HG03432 (cell line): ENCODE data around the gene RAB35.

ENCODE experiments used
- ATAC-seq: cut with Tn5 transposase; IDR thresholded peaks from one replicate; pipeline ENCODE4 v1.9.1; 2021; ENCODE audit warnings: mild to moderate bottlenecking, moderate library complexity; ENCODE audit not compliant: unreplicated experiment

Gene RAB35

DNA sequence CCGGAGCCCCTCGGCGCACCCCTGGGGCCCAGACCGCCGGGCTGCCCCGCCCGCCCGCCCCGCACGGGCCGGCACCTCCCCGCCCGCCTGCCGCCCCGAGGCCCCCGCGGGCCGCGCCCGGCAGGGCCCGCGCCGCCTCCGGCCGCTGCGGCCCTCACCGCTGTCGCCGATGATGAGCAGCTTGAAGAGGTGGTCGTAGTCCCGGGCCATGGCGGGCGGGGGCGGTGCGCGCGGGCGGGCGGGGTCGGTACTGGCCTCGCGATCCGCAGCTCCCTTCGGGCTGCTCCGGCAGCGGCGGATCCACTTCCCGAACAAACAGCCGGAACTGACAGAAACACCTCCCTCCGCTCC is at the start of gene RAB35:
RAB35 (minus strand) TSS at position 313 of the 351 bp plus-strand sequence; CDS start at position 210, 103 bp downstream.
- no peak for ATAC-seq

DNA sequence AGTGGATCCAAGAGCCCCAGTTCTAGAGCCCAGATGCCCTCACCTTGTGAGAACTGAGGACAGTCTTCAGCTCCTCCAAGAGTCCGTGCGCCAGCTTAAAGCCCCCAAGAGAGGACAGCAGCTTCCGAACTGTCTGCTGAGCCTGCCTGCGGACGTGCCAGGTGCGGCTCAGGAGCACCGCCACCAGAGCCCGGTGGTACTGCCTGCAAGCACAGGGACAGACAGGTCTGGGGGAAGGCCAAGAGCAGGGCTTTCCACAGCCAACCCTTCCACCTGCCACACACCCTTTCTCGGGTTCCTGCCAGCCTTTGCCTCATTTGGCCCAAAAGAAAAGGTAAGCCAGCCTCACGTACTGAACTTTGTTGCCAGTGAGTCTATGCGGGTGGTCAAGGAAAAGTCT is 47.7 kb upstream of the RAB35 start:
- ATAC-seq, result no peak

- no peak for ATAC-seq
Measured at GRCh38 chr12:120162763-120163162, 46.2 kb upstream of the RAB35 start.

DNA sequence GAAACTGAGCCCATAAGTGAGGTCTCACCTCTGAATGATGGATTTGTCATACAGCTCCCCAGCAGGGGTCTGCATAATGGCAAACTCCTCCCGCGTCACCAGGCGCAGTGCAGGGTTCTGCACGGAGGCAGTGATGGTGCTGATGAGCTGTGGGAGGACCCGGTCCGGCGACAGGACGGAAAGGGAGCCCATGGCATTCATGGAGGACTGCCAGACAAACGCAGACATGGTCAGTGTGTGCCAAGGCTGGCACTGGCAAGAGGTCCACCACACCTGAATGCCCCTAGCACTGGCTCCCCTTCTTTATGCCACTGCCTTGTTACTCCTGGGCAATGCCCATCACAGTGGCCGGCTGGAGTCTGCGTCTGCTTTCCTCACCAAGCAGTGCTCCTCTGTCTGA is 45.3 kb upstream of the RAB35 start:
- no peak for ATAC-seq

DNA sequence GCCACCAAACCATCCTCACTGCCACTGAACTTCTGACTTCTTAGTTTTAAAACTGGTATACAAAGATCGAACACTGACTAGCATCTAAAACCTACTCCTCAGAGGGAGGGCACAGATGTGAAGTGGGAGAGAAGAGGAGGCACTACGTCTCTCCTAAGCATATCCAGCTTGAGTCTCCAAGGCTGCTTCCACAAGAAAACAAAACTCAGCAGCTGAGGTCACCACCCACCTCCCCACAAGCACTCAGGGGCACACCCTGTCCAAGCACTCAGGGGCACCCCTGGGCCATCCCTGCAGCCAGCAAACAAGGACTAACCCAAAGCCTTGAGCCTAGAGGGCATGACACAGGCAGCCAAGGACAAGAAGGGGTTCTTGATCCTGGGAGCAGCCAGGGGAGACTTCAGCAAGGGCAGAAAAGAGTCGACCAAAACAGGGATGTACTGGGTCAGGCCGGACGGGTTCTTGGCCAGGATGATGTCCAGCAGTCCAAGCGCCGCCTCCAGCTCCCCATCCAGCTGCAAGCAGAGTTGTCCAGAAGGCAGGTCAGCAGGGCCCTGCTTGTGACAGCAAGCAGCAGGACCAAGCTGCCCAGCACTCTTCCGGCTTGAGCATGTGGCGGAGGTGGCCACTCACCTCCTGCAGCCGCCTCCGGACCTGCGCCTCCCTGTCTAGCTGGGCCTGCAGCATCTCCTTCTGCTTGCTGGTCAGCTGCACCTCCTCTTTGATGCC is 43.1 kb upstream of the RAB35 start:
- no peak for ATAC-seq

GRCh38 chr12:120158351-120158750 is 41.8 kb upstream of the RAB35 start:
- ATAC-seq, result no peak

DNA sequence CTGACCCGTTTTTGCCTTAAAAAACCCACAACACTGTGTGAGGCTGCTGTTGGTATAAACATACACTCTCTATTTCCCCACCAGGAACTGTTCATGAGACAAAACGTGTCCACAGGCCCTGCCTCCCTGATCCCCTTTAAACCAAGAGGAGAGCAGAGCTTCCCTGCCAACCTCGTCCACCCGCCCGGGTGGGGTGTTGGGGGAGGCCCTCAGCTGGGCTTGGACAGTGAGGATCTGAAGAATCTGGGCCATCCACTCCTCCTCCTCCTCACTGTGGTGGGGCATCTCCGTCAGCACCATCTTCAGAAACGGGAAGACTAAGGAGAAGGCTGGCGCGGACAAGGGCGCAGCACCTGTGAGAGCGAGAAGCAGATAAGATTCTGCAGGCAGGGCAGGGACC is 41.1 kb upstream of the RAB35 start:
- ATAC-seq, result no peak

DNA sequence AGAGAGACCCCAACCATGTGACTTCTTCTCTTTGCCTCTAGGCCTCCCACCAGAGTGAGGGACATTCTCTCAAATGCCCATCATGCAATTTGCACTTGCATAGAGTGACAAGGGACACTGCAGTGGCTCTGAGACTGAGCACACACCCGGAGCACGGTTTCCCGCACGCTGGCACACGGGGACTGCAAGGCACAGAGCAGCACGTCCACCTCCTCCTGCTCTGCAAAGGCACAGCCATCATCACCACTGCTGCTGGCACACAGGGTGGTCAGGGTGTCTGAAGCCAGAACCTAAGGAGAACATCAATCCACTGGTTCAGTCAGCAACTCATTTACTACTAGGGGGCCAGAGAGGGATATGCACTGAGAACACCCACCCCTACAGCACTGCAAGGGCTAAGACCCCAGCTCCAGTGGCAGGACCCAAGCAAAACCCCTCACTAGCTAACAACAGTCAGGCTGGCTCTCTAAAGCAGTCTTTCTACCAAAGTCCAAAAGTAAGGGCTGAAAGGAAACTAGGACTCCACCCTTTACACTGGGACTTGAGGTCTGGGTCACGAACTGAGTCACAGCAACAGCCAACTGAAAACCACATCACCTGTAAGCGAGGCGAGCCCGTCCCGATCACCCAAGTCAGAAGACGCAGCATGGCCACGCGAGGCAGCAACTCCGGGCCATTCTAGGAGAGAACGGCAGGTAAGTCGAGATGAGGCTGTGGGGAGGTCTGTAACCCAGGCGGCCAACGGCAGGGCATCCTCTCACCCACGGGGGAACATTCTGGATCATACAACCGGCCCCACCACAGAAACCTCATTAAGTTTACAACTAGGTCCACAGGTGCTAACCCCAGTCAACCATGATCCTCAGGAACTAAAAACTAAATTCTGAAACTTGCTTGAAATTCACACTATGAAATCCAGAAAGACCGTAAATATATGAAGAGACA is 40.0 kb upstream of the RAB35 start:
- no peak for ATAC-seq

DNA sequence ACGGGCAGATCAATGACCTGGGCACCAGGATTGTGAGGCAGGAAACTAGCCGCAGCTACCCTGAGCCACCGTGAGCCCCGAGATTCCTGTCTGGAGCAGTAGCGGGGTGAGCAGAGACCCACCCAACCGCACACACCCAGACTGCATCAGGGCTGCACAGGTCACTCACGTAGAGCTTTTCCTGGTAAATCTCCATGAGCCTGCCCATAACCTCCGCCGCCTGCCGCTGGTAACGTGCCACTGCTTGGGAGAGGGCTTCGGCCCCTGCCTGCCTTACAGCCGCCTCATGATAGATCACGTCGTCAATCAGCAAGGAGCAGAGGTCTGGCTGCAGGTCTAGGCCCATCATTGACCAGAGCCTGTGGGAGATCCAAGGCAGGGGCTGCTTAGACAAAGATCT is 38.5 kb upstream of the RAB35 start:
- ATAC-seq, result no peak

GRCh38 chr12:120150919-120151525 is 34.5 kb upstream of the RAB35 start:
- ATAC-seq, result no peak

GRCh38 chr12:120148011-120148410 is 31.5 kb upstream of the RAB35 start:
- ATAC-seq, result no peak

DNA sequence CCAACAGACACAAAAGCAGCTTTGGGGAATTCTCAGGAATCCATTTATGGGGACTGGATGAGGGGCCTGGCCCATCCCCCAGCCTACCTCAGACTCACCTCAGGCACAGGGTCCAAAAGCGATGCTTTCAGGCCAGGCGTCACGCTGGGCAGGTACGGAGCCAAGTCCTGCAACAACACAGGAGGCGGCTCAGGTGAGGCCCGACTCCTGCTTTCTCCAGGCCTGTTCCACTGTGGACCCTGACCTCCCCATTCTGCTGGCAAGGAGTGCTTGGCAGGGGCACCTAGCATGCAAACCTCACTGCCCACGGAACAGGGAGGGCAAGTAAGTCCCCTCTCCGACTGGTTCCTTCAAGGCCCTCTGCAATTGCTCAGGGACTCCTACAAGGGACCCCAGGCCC is 28.6 kb upstream of the RAB35 start:
- ATAC-seq, result no peak

DNA sequence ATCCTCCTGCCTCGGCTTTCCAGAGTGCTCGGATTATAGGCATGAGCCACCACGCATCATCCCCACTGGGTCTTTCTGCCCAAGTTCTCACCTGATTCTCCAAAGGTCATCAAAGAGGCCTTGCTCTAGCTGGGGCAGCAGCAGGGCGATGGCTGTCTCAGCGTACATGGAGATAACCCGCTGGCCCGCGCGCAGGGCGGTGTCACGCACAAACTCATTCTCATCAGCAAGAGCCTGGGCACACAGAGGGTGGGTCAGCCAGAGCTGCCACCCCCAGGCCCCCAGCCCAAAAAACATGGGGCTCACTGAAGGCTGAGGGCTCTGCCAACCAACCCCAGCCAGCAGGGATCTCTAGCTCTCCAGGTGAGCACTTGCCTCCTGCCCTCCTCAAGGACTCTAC is 27.7 kb upstream of the RAB35 start:
- ATAC-seq, result no peak

- ATAC-seq, result no peak
Measured at GRCh38 chr12:120142231-120142877, 25.8 kb upstream of the RAB35 start.

DNA sequence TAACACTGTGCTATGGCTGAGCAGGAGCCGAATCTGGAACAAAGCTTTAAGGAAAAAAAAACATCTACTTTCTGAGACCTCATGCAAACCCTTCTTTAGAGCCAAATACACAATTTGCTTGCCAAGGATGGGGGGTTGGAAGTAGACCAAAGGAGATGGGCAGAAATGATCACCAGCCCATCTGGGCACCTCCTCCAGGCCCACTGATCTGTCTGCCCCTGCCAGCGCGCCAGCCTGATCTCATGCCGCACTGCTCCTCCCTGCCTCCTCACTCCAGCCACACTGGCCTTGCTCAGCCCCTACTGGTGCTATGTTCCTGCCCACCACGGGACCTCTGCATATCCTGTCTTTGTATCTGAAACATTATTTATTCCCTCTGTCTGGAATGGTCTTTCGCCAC is 24.8 kb upstream of the RAB35 start:
- no peak for ATAC-seq

DNA sequence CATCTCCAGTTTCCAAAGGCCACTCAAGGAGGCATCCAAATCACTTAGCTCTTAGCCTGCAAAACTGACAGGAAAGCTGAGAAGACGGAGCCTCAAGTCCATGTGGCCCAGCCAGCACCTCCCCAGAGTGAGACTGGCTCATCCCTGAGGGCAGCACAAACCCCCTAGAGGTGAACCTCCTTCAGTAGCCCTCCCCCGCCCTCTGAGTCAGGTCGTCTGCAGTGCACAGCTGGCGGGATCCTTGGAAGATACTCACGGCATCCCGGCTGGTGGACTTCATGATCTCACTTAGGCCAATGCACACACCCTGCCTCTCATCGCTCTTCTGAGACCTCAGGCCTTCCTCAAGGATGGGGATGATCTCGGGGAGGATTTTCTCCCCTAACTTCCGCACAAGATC is 24.1 kb upstream of the RAB35 start:
- no peak for ATAC-seq

GRCh38 chr12:120139958-120140357 is 23.4 kb upstream of the RAB35 start:
- ATAC-seq, result no peak

GRCh38 chr12:120138366-120138765 is 21.8 kb upstream of the RAB35 start:
- no peak for ATAC-seq

GRCh38 chr12:120137833-120138232 is 21.3 kb upstream of the RAB35 start:
- ATAC-seq, result no peak

DNA sequence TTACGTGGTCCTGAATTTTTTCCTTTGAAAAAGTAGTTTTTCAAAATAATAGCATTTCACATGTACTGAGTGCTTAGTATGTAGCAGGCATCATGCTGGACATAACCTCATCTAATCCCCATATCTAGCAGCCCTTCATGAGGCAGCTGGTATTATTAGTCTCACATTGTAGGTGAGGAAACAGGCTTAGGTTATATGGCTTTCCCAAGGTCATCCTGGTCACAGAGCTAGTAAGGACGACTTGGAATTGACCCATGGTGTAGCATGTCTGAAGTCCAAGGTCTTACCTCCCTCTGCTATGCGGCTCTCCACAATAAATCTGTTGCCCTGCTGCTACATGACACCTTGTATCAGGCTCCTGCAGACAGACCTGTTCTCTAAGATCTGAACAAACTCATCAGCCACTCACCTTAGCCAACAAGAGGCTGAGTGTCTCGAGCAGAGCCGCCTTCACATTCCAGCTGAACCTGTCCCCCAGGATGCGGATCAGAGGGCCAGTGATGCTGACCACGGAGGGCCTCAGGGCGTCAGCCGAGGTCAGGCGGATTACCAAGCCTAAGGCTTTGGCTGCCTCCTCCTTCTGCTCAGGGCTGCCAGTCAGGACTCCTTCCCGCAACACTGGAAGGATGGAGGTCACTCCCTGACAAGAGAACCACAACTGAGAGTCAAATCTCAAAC is 19.7 kb upstream of the RAB35 start:
- ATAC-seq, result no peak
